GM18867 (cell line): Measurements from ENCODE around the gene KDM4B.

ENCODE experiments used
- ATAC-seq: cut with Tn5 transposase; IDR thresholded peaks from one replicate; pipeline ENCODE4 v1.9.1; 2021; ENCODE audit warnings: mild to moderate bottlenecking, moderate library complexity; ENCODE audit not compliant: unreplicated experiment

The KDM4B gene

GRCh38 chr19:4984106-4984380, 15.1 kb downstream of the KDM4B start:
- no peak for ATAC-seq

GRCh38 chr19:4984438-4984990, 15.6 kb downstream of the KDM4B start:
- no peak for ATAC-seq

- ATAC-seq: no peak
Observed at GRCh38 chr19:4985551-4985991, 16.7 kb downstream of the KDM4B start.

- no peak for ATAC-seq
Observed at GRCh38 chr19:4986056-4986455, 17.1 kb downstream of the KDM4B start.

GRCh38 chr19:4986471-4986891, 17.6 kb downstream of the KDM4B start:
- ATAC-seq: no peak

GRCh38 chr19:4987256-4987655, 18.3 kb downstream of the KDM4B start:
- ATAC-seq: no peak

- no peak for ATAC-seq
Observed at GRCh38 chr19:4987692-4988370, 18.9 kb downstream of the KDM4B start.

- no peak for ATAC-seq
Observed at GRCh38 chr19:4988770-4989251, 19.9 kb downstream of the KDM4B start.

GRCh38 chr19:4990306-4990705, 21.4 kb downstream of the KDM4B start:
- ATAC-seq: no peak

GRCh38 chr19:4991538-4991937, 22.6 kb downstream of the KDM4B start:
- ATAC-seq: no peak

- no peak for ATAC-seq
Observed at GRCh38 chr19:4991996-4992698, 23.2 kb downstream of the KDM4B start.

- ATAC-seq: no peak
Observed at GRCh38 chr19:4993683-4994082, 24.8 kb downstream of the KDM4B start.

- ATAC-seq: no peak
Observed at GRCh38 chr19:4996701-4997100, 27.8 kb downstream of the KDM4B start.

GRCh38 chr19:4997297-4997696, 28.4 kb downstream of the KDM4B start:
- ATAC-seq: no peak

GRCh38 chr19:5000120-5000611, 31.3 kb downstream of the KDM4B start:
- no peak for ATAC-seq

- no peak for ATAC-seq
Observed at GRCh38 chr19:5001615-5002014, 32.7 kb downstream of the KDM4B start.

- no peak for ATAC-seq
Observed at GRCh38 chr19:5002143-5002542, 33.2 kb downstream of the KDM4B start.

- no peak for ATAC-seq
Observed at GRCh38 chr19:5003781-5004180, 34.9 kb downstream of the KDM4B start.

- no peak for ATAC-seq
Observed at GRCh38 chr19:5005096-5005495, 36.2 kb downstream of the KDM4B start.

GRCh38 chr19:5006201-5006600, 37.3 kb downstream of the KDM4B start:
- no peak for ATAC-seq

- no peak for ATAC-seq
Observed at GRCh38 chr19:5006821-5007220, 37.9 kb downstream of the KDM4B start.
